Aorta (tissue), 5 donors: ENCODE data around the gene NPHP4. TPM values are rescaled to one million over a fixed set of nuclear protein-coding genes. Genes with fewer than 3 reads are reported as not detected.

Experiments used
- ATAC-seq: fragments of 200-7000 bp; cut with Tn5 transposase; one replicate; pipeline ENCODE4 v1.9.1; 2022; ENCODE audit warnings: moderate library complexity; ENCODE audit not compliant: low FRiP score
- DNase-seq, 2 donors: peaks; one replicate each; pipeline ENCODE4 v3.0.0-alpha.2; 2020
- H3K27ac ChIP-seq, 2 donors: one replicate each; pipeline ENCODE4 v1.5.1; 2013; ENCODE audit warnings: low read length in 2 of 2, mild to moderate bottlenecking in 2 of 2, moderate library complexity in 2 of 2, control low read depth in 1 of 2, inconsistent platforms in 1 of 2, low read depth in 1 of 2
- H3K27me3 ChIP-seq, 2 donors: one replicate each; pipeline ENCODE4 v1.6.1; 2013; ENCODE audit warnings: control low read depth in 1 of 2, low read length in 1 of 2, mild to moderate bottlenecking in 1 of 2, moderate library complexity in 1 of 2; ENCODE audit not compliant: insufficient read depth in 2 of 2, control insufficient read depth in 1 of 2
- H3K36me3 ChIP-seq, 2 donors: one replicate each; pipeline ENCODE4 v1.6.1; 2013; ENCODE audit warnings: control low read depth in 1 of 2, low read length in 1 of 2, mild to moderate bottlenecking in 1 of 2; ENCODE audit not compliant: insufficient read depth in 2 of 2, control insufficient read depth in 1 of 2
- H3K4me1 ChIP-seq, 2 donors: one replicate each; pipeline ENCODE4 v1.6.1; 2013; ENCODE audit warnings: low read length in 2 of 2, control low read depth in 1 of 2, mild to moderate bottlenecking in 1 of 2, moderate library complexity in 1 of 2; ENCODE audit not compliant: insufficient read depth in 2 of 2, control insufficient read depth in 1 of 2
- H3K4me3 ChIP-seq, 2 donors: one replicate each; pipeline ENCODE4 v1.5.1; 2013; ENCODE audit warnings: low read length in 2 of 2, control low read depth in 1 of 2, mild to moderate bottlenecking in 1 of 2
- H3K9me3 ChIP-seq: one replicate; pipeline ENCODE4 v1.6.1; 2013; ENCODE audit warnings: mild to moderate bottlenecking, low read length; ENCODE audit not compliant: control insufficient read depth
- WGBS, 2 donors: extraction: QIAGEN DNeasy Blood & Tissue Kit; methylation state at CpG; one replicate each; pipeline ENCODE4 v1.1.7; 2013; 5-methylcytosine and 5-hydroxymethylcytosine counted together
- intact Hi-C, 2 donors: fragments of 100-400 bp; cut with DNase I; formaldehyde crosslinking; loops; one replicate each; pipeline versions ENCODE4 v1.14.2 to v1.15.0; 2022
- polyA plus RNA-seq, 2 donors: library from polyadenylated mRNA; stranded (reverse); fragments of 200-250 nt; gene quantifications; one replicate each; pipeline ENCODE4 v1.2.3, GENCODE V29; 2013
- total RNA-seq, 2 donors: library from RNA; stranded (reverse); fragmentation: NEBNext Ultra II Directional; extraction: Animal tissue kit (Norgen Biotek cat#: 25700); gene quantifications; one replicate each; pipeline ENCODE4 v1.2.1, GENCODE V29; 2021
- donor health status: healthy with polysubstance abuse.
- donor health status: Bipolar disorder and iron deficiency.
- donor health status: DM: no; HTN: no; CAD: no.
- donor health status: DM: no; HTN: no; CAD: no.
- donor health status: DM: yes; HTN: yes; CAD: no.

The NPHP4 gene
- total and polyA plus RNA-seq, 4 donors = 2.4 to 15.1 (median 6.3) TPM

- WGBS, 2 donors = 53 to 58% methylated on average over 33 of the region's 33 CpGs
- no peaks in the 10 kb centered on the region for H3K4me1 ChIP-seq
- intact Hi-C loops = no loop called here
- no peaks in the 10 kb centered on the region for H3K9me3 ChIP-seq
- DNase-seq (peak; percentile 39 to 62), ATAC-seq (no peak)
- no peaks in the 10 kb centered on the region for H3K36me3 ChIP-seq
- no peak overlapping the region for H3K27ac ChIP-seq
- H3K4me3 ChIP-seq = no peak overlapping the region
- no peaks in the 10 kb centered on the region for H3K27me3 ChIP-seq
Measured at GRCh38 chr1:6002714-6003501, 10.7 kb upstream of the NPHP4 start.

- 57 to 61% methylated on average over 13 of the region's 13 CpGs for WGBS, 2 donors
- H3K9me3 ChIP-seq = no peaks in the 10 kb centered on the region
- H3K36me3 ChIP-seq = no peaks in the 10 kb centered on the region
- ATAC-seq = no peak
- intact Hi-C loops = no loop called here
- DNase-seq = peak; percentile 32 to 55
- no peaks in the 10 kb centered on the region for H3K4me1 ChIP-seq
- no peaks in the 10 kb centered on the region for H3K27me3 ChIP-seq
- no peak overlapping the region for H3K27ac ChIP-seq
- H3K4me3 ChIP-seq = no peak overlapping the region
Measured at GRCh38 chr1:6001992-6002576, 9.9 kb upstream of the NPHP4 start.

- Histone ChIP-seq H3K36me3 (no peaks in the 10 kb centered on the region), H3K9me3 (no peaks in the 10 kb centered on the region), H3K4me3 (no peak overlapping the region), H3K4me1 (no peaks in the 10 kb centered on the region), H3K27me3 (no peaks in the 10 kb centered on the region), H3K27ac (no peak overlapping the region)
- ATAC-seq = no peak
- peak in 1 of 2 donors; percentile 29 for DNase-seq
- intact Hi-C loops = no loop called here
- WGBS, 2 donors = 90 to 91% methylated on average over 17 of the region's 17 CpGs
Measured at GRCh38 chr1:6000444-6001288, 8.4 kb upstream of the NPHP4 start.

GRCh38 chr1:5999711-6000443, 7.7 kb upstream of the NPHP4 start:
- WGBS, 2 donors = 92% methylated on average over 28 of the region's 28 CpGs
- DNase-seq (peak; percentile 39 to 70), ATAC-seq (no peak)
- H3K9me3 ChIP-seq = no peaks in the 10 kb centered on the region
- intact Hi-C loops = loop anchor here in 1 of 2 donors (10.0 kb wide), 1 partner anchor 205 kb away; the partner anchor contains the start of gene RNF207
- no peaks in the 10 kb centered on the region for H3K36me3 ChIP-seq
- H3K4me1 ChIP-seq = no peaks in the 10 kb centered on the region
- H3K4me3 ChIP-seq = no peak overlapping the region
- H3K27me3 ChIP-seq = no peaks in the 10 kb centered on the region
- H3K27ac ChIP-seq = no peak overlapping the region

GRCh38 chr1:5998906-5999301, 6.7 kb upstream of the NPHP4 start:
- ATAC-seq = no peak
- Histone ChIP-seq H3K4me1 (no peaks in the 10 kb centered on the region), H3K9me3 (no peaks in the 10 kb centered on the region), H3K27me3 (no peaks in the 10 kb centered on the region), H3K36me3 (no peaks in the 10 kb centered on the region), H3K4me3 (no peak overlapping the region), H3K27ac (no peak overlapping the region)
- DNase-seq = peak in 1 of 2 donors; percentile 73
- intact Hi-C loops = loop anchor here in 1 of 2 donors (10.0 kb wide), 1 partner anchor 206 kb away; the partner anchor contains the start of gene RNF207
- WGBS, 2 donors = 96 to 97% methylated on average over 19 of the region's 19 CpGs

- ATAC-seq = no peak
- no peaks in the 10 kb centered on the region for H3K36me3 ChIP-seq
- intact Hi-C loops = loop anchor here in 1 of 2 donors (10.0 kb wide), 1 partner anchor 207 kb away; the partner anchor contains the start of gene RNF207
- no peaks in the 10 kb centered on the region for H3K4me1 ChIP-seq
- no peaks in the 10 kb centered on the region for H3K27me3 ChIP-seq
- H3K27ac ChIP-seq = no peak overlapping the region
- 94 to 96% methylated on average over 11 to 12 of the region's 12 CpGs for WGBS, 2 donors
- H3K4me3 ChIP-seq = no peak overlapping the region
- H3K9me3 ChIP-seq = no peaks in the 10 kb centered on the region
- DNase-seq = peak; percentile 21 to 51
Measured at GRCh38 chr1:5998051-5998905, 6.1 kb upstream of the NPHP4 start.

GRCh38 chr1:5997316-5997715, 5.1 kb upstream of the NPHP4 start:
- H3K4me3 ChIP-seq = no peak overlapping the region
- no peaks in the 10 kb centered on the region for H3K9me3 ChIP-seq
- no peaks in the 10 kb centered on the region for H3K36me3 ChIP-seq
- DNase-seq = peak; percentile 18 to 65
- intact Hi-C loops = loop anchor here in 1 of 2 donors (10.0 kb wide), 1 partner anchor 207 kb away; the partner anchor contains the start of gene RNF207
- no peak for ATAC-seq
- H3K27ac ChIP-seq = no peak overlapping the region
- H3K27me3 ChIP-seq = no peaks in the 10 kb centered on the region
- 63 to 71% methylated on average over 3 to 5 of the region's 5 CpGs for WGBS, 2 donors
- no peaks in the 10 kb centered on the region for H3K4me1 ChIP-seq
